GM23338 (cell line): ENCODE results near the gene DOCK2.

ENCODE experiments used
- CREB1 ChIP-seq: fragments of 250-450 bp; sonication (Bioruptor Pico); IDR thresholded peaks from 2 replicates; pipeline ENCODE4 v1.5.0; 2020; ENCODE audit warnings: low read depth, mild to moderate bottlenecking, moderate library complexity
- CTCF ChIP-seq, 2 experiments: fragments of 200-600 bp in 1 of 2; sonication (generic) in 1 of 2; conservative IDR thresholded peaks; 2 replicates each; pipeline versions ENCODE4 v1.5.1 to v1.6.1; 2016 to 2017; ENCODE audit warnings: antibody characterized with exemption in 2 of 2, low read depth in 2 of 2, mild to moderate bottlenecking in 2 of 2, moderate library complexity in 1 of 2
- ETS1 ChIP-seq: IDR thresholded peaks from 2 replicates; pipeline ENCODE4 v1.6.1; 2016; ENCODE audit warnings: antibody characterized with exemption
- EZH2 ChIP-seq: fragments of 200-600 bp; sonication (generic); IDR thresholded peaks from one replicate; pipeline ENCODE4 v1.8.0; 2017; ENCODE audit warnings: antibody characterized with exemption, mild to moderate bottlenecking, low read depth; ENCODE audit not compliant: unreplicated experiment
- EZH2phosphoT487 ChIP-seq: fragments of 200-600 bp; sonication (generic); IDR thresholded peaks from one replicate; pipeline ENCODE4 v1.8.1; 2018; ENCODE audit warnings: antibody characterized with exemption; ENCODE audit not compliant: unreplicated experiment
- NANOG ChIP-seq: IDR thresholded peaks from 2 replicates; pipeline ENCODE4 v1.6.1; 2016; ENCODE audit warnings: antibody characterized with exemption, borderline replicate concordance
- POLR2AphosphoS5 ChIP-seq: IDR thresholded peaks from 2 replicates; pipeline ENCODE4 v1.6.1; 2016; ENCODE audit warnings: antibody characterized with exemption, low read depth
- REST ChIP-seq: IDR thresholded peaks from one replicate; pipeline ENCODE4 v1.6.1; 2018; ENCODE audit warnings: antibody characterized with exemption; ENCODE audit not compliant: unreplicated experiment
- ZNF114 ChIP-seq: fragments of 250-450 bp; sonication (Bioruptor Pico); IDR thresholded peaks from 2 replicates; pipeline ENCODE4 v1.5.0; 2020; ENCODE audit warnings: mild to moderate bottlenecking, moderate library complexity
- ZNF462 ChIP-seq: fragments of 250-450 bp; sonication (Bioruptor Pico); IDR thresholded peaks from 2 replicates; pipeline ENCODE4 v1.5.0; 2020; ENCODE audit warnings: mild to moderate bottlenecking, moderate library complexity

- no peak for TF ChIP-seq CTCF (conservative IDR thresholded peaks at IDR 0.05; ENCODE audit: low read depth in 2 of 2)
- no peak for TF ChIP-seq EZH2phosphoT487
- no peak for TF ChIP-seq POLR2AphosphoS5
- no peak for TF ChIP-seq EZH2
- no peak for TF ChIP-seq ZNF114
- TF ChIP-seq CREB1 (CRISPR knock-in tag): no peak
- no peak for TF ChIP-seq REST
- no peak for TF ChIP-seq ETS1
- TF ChIP-seq NANOG: no peak
- no peak for TF ChIP-seq ZNF462
Measured at GRCh38 chr5:170112876-170113521, 475.9 kb downstream of the DOCK2 start.
